ENCODE data around the gene LSM6. TPM values are rescaled to one million over a fixed set of nuclear protein-coding genes. Genes with fewer than 3 reads are reported as not detected.

Gene LSM6
- total RNA-seq (2014; rRNA removed; shearing (Covaris generic)) (28.8 and 32.3 TPM in 2 replicates), polyA plus RNA-seq (2016; fragmentation: Nextera tagmentation; extraction: Ambion mirVana) (38.9 and 40.8 TPM in 2 replicates)

GRCh38 chr4:146175541-146176453 is at the start of gene LSM6:
Gene LSM6, plus strand, starts transcription at chr4:146175718. Its CDS starts 7,204 bp downstream, at chr4:146182922.
- Histone ChIP-seq H3K4me1 (ENCODE audit: insufficient read depth) (peaks cover 9% of the 10 kb centered on the region; the same call in 1 of the 2 replicates), H3F3A (ENCODE audit: insufficient read depth) (no peaks in the 10 kb centered on the region), H4K20me1 (ENCODE audit: insufficient read depth) (no peaks in the 10 kb centered on the region), H3K4me3 (peak within 1 kb of the TSS; percentile 89), H3K79me2 (ENCODE audit: insufficient read depth) (peaks cover 50% of the 10 kb centered on the region), H2AFZ (peak within 1 kb of the TSS; percentile 92), H3K36me3 (ENCODE audit: low read depth) (no peaks in the 10 kb centered on the region), H3K4me2 (ENCODE audit: unreplicated experiment) (peak within 1 kb of the TSS; percentile 88), H3K9ac (peak within 1 kb of the TSS; percentile 94), H3K9me3 (ENCODE audit: low read depth) (no peaks in the 10 kb centered on the region), H3K27ac (peak within 1 kb of the TSS; percentile 86), H3K27me3 (replicated peaks; ENCODE audit: insufficient read depth) (no peaks in the 10 kb centered on the region), H3K9me2 (ENCODE audit: insufficient read depth) (no peaks in the 10 kb centered on the region)
- peak; percentile 93 for DNase-seq
- WGBS, 2 experiments (ENCODE audit: low coverage in 1 of 2, low lambda C conversion rate in 2 of 2, missing lambda C conversion rate in 2 of 2): 0 to 1% methylated on average over 58 to 72 of the region's 75 CpGs
- in situ Hi-C loops (cut with MboI): no loop called here
- no peak for TF ChIP-seq EZH2phosphoT487 (IDR thresholded peaks at IDR 0.05; ENCODE audit: insufficient read depth, low read depth)
- no peak for TF ChIP-seq EZH2 (IDR thresholded peaks at IDR 0.05; ENCODE audit: insufficient read depth, poor library complexity, severe bottlenecking)

- Histone ChIP-seq H3K36me3 (ENCODE audit: low read depth) (no peaks in the 10 kb centered on the region), H3K9me2 (ENCODE audit: insufficient read depth) (no peaks in the 10 kb centered on the region), H4K20me1 (ENCODE audit: insufficient read depth) (no peaks in the 10 kb centered on the region), H2AFZ (no peak overlapping the region), H3K9ac (no peak overlapping the region), H3K4me3 (no peak overlapping the region), H3F3A (ENCODE audit: insufficient read depth) (no peaks in the 10 kb centered on the region), H3K9me3 (ENCODE audit: low read depth) (no peaks in the 10 kb centered on the region), H3K79me2 (ENCODE audit: insufficient read depth) (no peaks in the 10 kb centered on the region), H3K4me1 (ENCODE audit: insufficient read depth) (no peaks in the 10 kb centered on the region), H3K27me3 (replicated peaks; ENCODE audit: insufficient read depth) (0 out of 2 replicates have a peak, but pooled peaks cover 3% of the 10 kb centered on the region), H3K4me2 (ENCODE audit: unreplicated experiment) (no peak overlapping the region), H3K27ac (no peak overlapping the region)
- in situ Hi-C loops (cut with MboI): no loop called here
- WGBS, 2 experiments (ENCODE audit: low coverage in 1 of 2, low lambda C conversion rate in 2 of 2, missing lambda C conversion rate in 2 of 2): 69 to 70% methylated on average over 7 of the region's 7 CpGs
- TF ChIP-seq EZH2 (IDR thresholded peaks at IDR 0.05; ENCODE audit: insufficient read depth, poor library complexity, severe bottlenecking) (no peak), EZH2phosphoT487 (IDR thresholded peaks at IDR 0.05; ENCODE audit: insufficient read depth, low read depth) (no peak)
- DNase-seq: peak; percentile 6
Measured at GRCh38 chr4:146132445-146132844, 43.1 kb upstream of the LSM6 start.

GRCh38 chr4:146134761-146135445 is 40.6 kb upstream of the LSM6 start:
- Histone ChIP-seq H3F3A (ENCODE audit: insufficient read depth) (no peaks in the 10 kb centered on the region), H3K9me3 (ENCODE audit: low read depth) (no peaks in the 10 kb centered on the region), H3K4me3 (no peak overlapping the region), H3K27me3 (replicated peaks; ENCODE audit: insufficient read depth) (0 out of 2 replicates have a peak, but pooled peaks cover 6% of the 10 kb centered on the region), H3K4me1 (ENCODE audit: insufficient read depth) (no peaks in the 10 kb centered on the region), H3K9me2 (ENCODE audit: insufficient read depth) (no peaks in the 10 kb centered on the region), H3K79me2 (ENCODE audit: insufficient read depth) (no peaks in the 10 kb centered on the region), H3K36me3 (ENCODE audit: low read depth) (no peaks in the 10 kb centered on the region), H3K9ac (no peak overlapping the region), H3K27ac (no peak overlapping the region), H4K20me1 (ENCODE audit: insufficient read depth) (no peaks in the 10 kb centered on the region), H2AFZ (no peak overlapping the region), H3K4me2 (ENCODE audit: unreplicated experiment) (no peak overlapping the region)
- in situ Hi-C loops (cut with MboI): no loop called here
- TF ChIP-seq EZH2phosphoT487 (IDR thresholded peaks at IDR 0.05; ENCODE audit: insufficient read depth, low read depth) (no peak), EZH2 (IDR thresholded peaks at IDR 0.05; ENCODE audit: insufficient read depth, poor library complexity, severe bottlenecking) (no peak)
- no peak for DNase-seq
- WGBS, 2 experiments (ENCODE audit: low coverage in 1 of 2, low lambda C conversion rate in 2 of 2, missing lambda C conversion rate in 2 of 2): 53 to 61% methylated on average over 8 of the region's 8 CpGs

- no peak for DNase-seq
- H2AFZ ChIP-seq: no peak overlapping the region
- no peaks in the 10 kb centered on the region for H3K9me3 ChIP-seq (ENCODE audit: low read depth)
- H3K4me2 ChIP-seq (ENCODE audit: unreplicated experiment): no peak overlapping the region
- H3K9ac ChIP-seq: no peak overlapping the region
- WGBS, 2 experiments (ENCODE audit: low coverage in 1 of 2, low lambda C conversion rate in 2 of 2, missing lambda C conversion rate in 2 of 2): 60 to 81% methylated on average over 2 of the region's 2 CpGs
- H3K27me3 ChIP-seq (replicated peaks; ENCODE audit: insufficient read depth): 0 out of 2 replicates have a peak, but pooled peaks cover 10% of the 10 kb centered on the region
- no peaks in the 10 kb centered on the region for H3K36me3 ChIP-seq (ENCODE audit: low read depth)
- no peaks in the 10 kb centered on the region for H3K9me2 ChIP-seq (ENCODE audit: insufficient read depth)
- H3K27ac ChIP-seq: no peak overlapping the region
- no peaks in the 10 kb centered on the region for H3K4me1 ChIP-seq (ENCODE audit: insufficient read depth)
- H4K20me1 ChIP-seq (ENCODE audit: insufficient read depth): no peaks in the 10 kb centered on the region
- TF ChIP-seq EZH2 (IDR thresholded peaks at IDR 0.05; ENCODE audit: insufficient read depth, poor library complexity, severe bottlenecking): no peak
- no peak for TF ChIP-seq EZH2phosphoT487 (IDR thresholded peaks at IDR 0.05; ENCODE audit: insufficient read depth, low read depth)
- H3K79me2 ChIP-seq (ENCODE audit: insufficient read depth): no peaks in the 10 kb centered on the region
- in situ Hi-C loops (cut with MboI): no loop called here
- no peak overlapping the region for H3K4me3 ChIP-seq
- no peaks in the 10 kb centered on the region for H3F3A ChIP-seq (ENCODE audit: insufficient read depth)
Measured at GRCh38 chr4:146135941-146136340, 39.6 kb upstream of the LSM6 start.
